ENCODE measurements around the gene GPSM3.

DNA sequence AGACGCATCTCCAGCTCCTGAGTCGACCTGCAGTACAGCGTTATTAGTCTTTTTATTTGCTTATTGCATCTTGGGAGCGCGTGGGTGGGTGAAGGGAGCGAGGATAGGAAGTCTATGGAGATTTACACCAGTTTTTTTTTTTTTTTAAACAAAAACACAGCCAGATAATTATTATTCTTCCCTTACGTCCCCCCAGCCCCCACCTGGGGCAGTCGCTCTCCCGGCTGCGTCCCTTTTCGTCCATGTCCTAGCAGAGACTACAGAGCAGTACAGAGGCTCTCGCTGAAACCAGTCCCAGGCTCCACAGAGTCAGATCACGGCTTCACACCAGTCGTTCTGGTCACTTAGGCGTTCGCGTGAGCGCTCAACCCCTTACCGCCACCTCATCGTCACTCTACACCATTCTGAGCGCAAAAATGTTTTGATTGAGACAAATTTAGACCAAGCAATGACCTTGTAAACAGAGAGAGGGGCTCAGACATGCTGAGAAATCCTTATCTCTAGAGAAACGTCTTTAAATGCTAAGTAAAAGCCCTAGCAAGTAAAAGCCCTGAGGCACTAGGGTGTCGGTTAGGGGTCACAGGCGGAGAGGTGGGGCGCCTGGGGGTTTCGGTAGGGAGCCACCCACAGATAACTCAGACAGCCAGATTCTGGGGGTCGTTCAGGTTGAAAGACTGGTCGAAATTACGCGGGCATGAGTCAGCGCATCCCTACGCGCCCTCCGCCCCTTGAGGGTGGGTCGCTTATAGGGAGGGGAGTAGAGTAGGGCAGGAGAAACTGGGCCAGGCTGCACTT lies 39.5 kb downstream of the GPSM3 start:
- TF ChIP-seq GATA3 (IDR thresholded peaks at IDR 0.05; ENCODE audit: low read depth, low read length) (no peak), GATA2 (IDR thresholded peaks at IDR 0.05; ENCODE audit: low read depth, low read length) (no peak)
